ENCODE results near the gene RNF10.

Gene RNF10

DNA sequence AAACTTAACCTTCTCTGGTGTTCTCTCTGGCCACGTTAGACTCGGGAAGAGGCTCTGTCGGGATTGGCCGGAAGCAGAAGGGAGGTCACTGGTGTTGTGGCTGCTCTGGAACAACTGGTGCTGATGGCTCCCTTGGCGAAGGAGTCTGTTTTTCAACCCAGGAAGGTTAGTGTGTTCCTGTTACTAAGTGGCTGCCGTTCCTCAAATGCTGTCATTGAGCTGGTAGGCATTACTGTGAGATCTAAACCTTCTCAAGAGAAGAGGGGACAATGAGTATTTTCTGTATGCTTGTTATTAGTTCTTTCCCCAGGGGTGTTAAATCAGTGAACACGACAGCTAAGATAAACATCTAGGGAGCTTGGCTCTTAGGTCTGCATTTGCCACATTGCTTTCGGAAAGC is 28.8 kb downstream of the RNF10 start:
- no peak for DNase-seq (ENCODE audit: extremely low read depth, insufficient read length)
- TF ChIP-seq CTCF (IDR thresholded peaks at IDR 0.05; ENCODE audit: insufficient read depth, low read length, poor library complexity, severe bottlenecking) = no peak
- H3K4me3 ChIP-seq (replicated peaks; ENCODE audit: low read depth, low read length) = no peak overlapping the region
- H3K36me3 ChIP-seq (ENCODE audit: control insufficient read depth, insufficient read depth, low read length) = peaks cover 26% of the 10 kb centered on the region
- H3K27me3 ChIP-seq (replicated peaks; ENCODE audit: control insufficient read depth, insufficient read depth, low read length) = no peaks in the 10 kb centered on the region

DNA sequence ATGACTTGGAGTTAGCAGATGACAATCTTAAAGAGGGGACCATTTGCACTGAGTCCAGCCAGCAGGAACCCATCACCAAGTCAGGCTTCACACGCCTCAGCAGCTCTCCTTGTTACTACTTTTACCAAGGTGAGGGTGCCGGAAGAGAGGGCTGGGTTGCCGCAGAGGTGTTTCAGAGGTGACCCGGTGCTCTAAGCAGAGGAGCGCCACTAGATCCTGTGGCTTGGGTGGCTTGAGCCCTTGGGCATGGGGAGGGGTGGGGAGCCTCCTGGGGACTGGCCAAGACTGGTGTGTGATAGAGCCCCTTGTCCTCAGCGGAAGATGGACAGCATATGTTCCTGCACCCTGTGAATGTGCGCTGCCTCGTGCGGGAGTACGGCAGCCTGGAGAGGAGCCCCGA is 29.3 kb downstream of the RNF10 start:
- peaks cover 26% of the 10 kb centered on the region for H3K36me3 ChIP-seq (ENCODE audit: control insufficient read depth, insufficient read depth, low read length)
- no peak for DNase-seq (ENCODE audit: extremely low read depth, insufficient read length)
- H3K27me3 ChIP-seq (replicated peaks; ENCODE audit: control insufficient read depth, insufficient read depth, low read length) = no peaks in the 10 kb centered on the region

GRCh38 chr12:120571299-120571698 is 37.1 kb downstream of the RNF10 start:
- peaks cover 33% of the 10 kb centered on the region for H3K36me3 ChIP-seq (ENCODE audit: control insufficient read depth, insufficient read depth, low read length)
- DNase-seq (ENCODE audit: extremely low read depth, insufficient read length) = no peak
- no peak overlapping the region for H3K4me3 ChIP-seq (replicated peaks; ENCODE audit: low read depth, low read length)
- H3K27me3 ChIP-seq (replicated peaks; ENCODE audit: control insufficient read depth, insufficient read depth, low read length) = no peaks in the 10 kb centered on the region
- no peak for TF ChIP-seq CTCF (IDR thresholded peaks at IDR 0.05; ENCODE audit: insufficient read depth, low read length, poor library complexity, severe bottlenecking)

More for the DNA sequence above, 29.3 kb downstream of the RNF10 start:
- no peak overlapping the region for H3K4me3 ChIP-seq (replicated peaks; ENCODE audit: low read depth, low read length)
- no peak for TF ChIP-seq CTCF (IDR thresholded peaks at IDR 0.05; ENCODE audit: insufficient read depth, low read length, poor library complexity, severe bottlenecking)

GRCh38 chr12:120573560-120573959 is 39.4 kb downstream of the RNF10 start:
- no peak for TF ChIP-seq CTCF (IDR thresholded peaks at IDR 0.05; ENCODE audit: insufficient read depth, low read length, poor library complexity, severe bottlenecking)
- peaks cover 45% of the 10 kb centered on the region for H3K36me3 ChIP-seq (ENCODE audit: control insufficient read depth, insufficient read depth, low read length)
- no peak for DNase-seq (ENCODE audit: extremely low read depth, insufficient read length)
- no peak overlapping the region for H3K4me3 ChIP-seq (replicated peaks; ENCODE audit: low read depth, low read length)
- no peaks in the 10 kb centered on the region for H3K27me3 ChIP-seq (replicated peaks; ENCODE audit: control insufficient read depth, insufficient read depth, low read length)

GRCh38 chr12:120574106-120574505 is 40.0 kb downstream of the RNF10 start:
- H3K4me3 ChIP-seq (replicated peaks; ENCODE audit: low read depth, low read length) = no peak overlapping the region
- DNase-seq (ENCODE audit: extremely low read depth, insufficient read length) = no peak
- H3K36me3 ChIP-seq (ENCODE audit: control insufficient read depth, insufficient read depth, low read length) = peaks cover 48% of the 10 kb centered on the region
- TF ChIP-seq CTCF (IDR thresholded peaks at IDR 0.05; ENCODE audit: insufficient read depth, low read length, poor library complexity, severe bottlenecking) = no peak
- no peaks in the 10 kb centered on the region for H3K27me3 ChIP-seq (replicated peaks; ENCODE audit: control insufficient read depth, insufficient read depth, low read length)

DNA sequence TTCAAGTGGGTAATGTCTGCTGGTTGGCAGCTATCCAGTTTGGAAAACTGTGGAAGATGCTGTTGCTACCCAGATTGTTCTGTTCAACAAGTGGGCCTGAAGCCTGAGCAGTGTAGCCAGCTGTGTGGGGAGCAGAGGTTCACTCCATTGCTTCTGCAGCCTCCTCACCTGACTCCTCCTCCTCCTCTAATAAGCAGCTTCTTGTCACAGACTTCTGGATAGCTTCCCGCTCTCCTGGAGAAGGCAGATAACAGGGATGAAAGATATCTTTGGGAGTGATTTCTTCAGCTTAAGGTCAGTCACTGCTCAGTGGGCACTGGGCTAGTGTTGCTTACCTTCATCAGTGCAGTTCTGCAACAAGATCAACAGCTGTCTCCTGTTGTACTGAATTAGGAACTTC is 45.0 kb downstream of the RNF10 start:
- no peak for DNase-seq (ENCODE audit: extremely low read depth, insufficient read length)

More for the DNA sequence above, 45.0 kb downstream of the RNF10 start:
- no peak for TF ChIP-seq CTCF (IDR thresholded peaks at IDR 0.05; ENCODE audit: insufficient read depth, low read length, poor library complexity, severe bottlenecking)
- Histone ChIP-seq H3K36me3 (ENCODE audit: control insufficient read depth, insufficient read depth, low read length) (peaks cover 38% of the 10 kb centered on the region), H3K4me3 (replicated peaks; ENCODE audit: low read depth, low read length) (no peak overlapping the region), H3K27me3 (replicated peaks; ENCODE audit: control insufficient read depth, insufficient read depth, low read length) (no peaks in the 10 kb centered on the region)
